ENCODE results near the gene STRN4. TPM values are rescaled to one million over a fixed set of nuclear protein-coding genes. Genes with fewer than 3 reads are reported as not detected.

The STRN4 gene
- total RNA-seq, 2 experiments from 2014 or later: 68.0 to 115 TPM

GRCh38 chr19:46785054-46785979 lies 39.1 kb upstream of the STRN4 start:
- peaks cover 24% of the 10 kb centered on the region for H3K4me1 ChIP-seq (ENCODE audit: insufficient read depth, low read length, poor library complexity, severe bottlenecking)
- no peaks in the 10 kb centered on the region for H3K9me3 ChIP-seq (ENCODE audit: low read length)
- peak overlapping the region; percentile 87 for H3K4me3 ChIP-seq (ENCODE audit: low read depth, low read length, poor library complexity, severe bottlenecking)
- ChIA-PET POLR2A (interaction anchor here (0.5 to 1.1 kb wide), 5 partner anchors 36 to 1525 kb away, joined by 3 to 4 read pairs (median 3); partner anchors contain the start of gene ZC3H4), CTCF (ENCODE audit: unreplicated experiment) (interaction anchor here (0.6 to 1.0 kb wide), 2 partner anchors 27 to 55 kb away, joined by 3 read pairs; no protein-coding TSS in a partner anchor)
- peak overlapping the region; percentile 74 for H3K4me2 ChIP-seq (ENCODE audit: low read length)
- no peaks in the 10 kb centered on the region for H3K9me2 ChIP-seq (ENCODE audit: insufficient read depth, low read length)
- H3K79me2 ChIP-seq (ENCODE audit: insufficient read depth, low read depth, low read length): peaks cover 74% of the 10 kb centered on the region
- DNase-seq (ENCODE audit: low spot score): peak; percentile 29
- H2AFZ ChIP-seq (ENCODE audit: low read length): no peak overlapping the region
- BruUV-seq (replicated peaks): TSS peak; percentile 82
- intact Hi-C loops (cut with micrococcal nuclease; ENCODE audit: unreplicated experiment): loop anchor here (5.0 kb wide), 1 partner anchor 68 kb away; the partner anchor contains the start of gene PRKD2
- H4K20me1 ChIP-seq (ENCODE audit: insufficient read depth, low read length): peaks cover 12% of the 10 kb centered on the region; the same call in 1 of the 2 replicates
- peaks cover 76% of the 10 kb centered on the region for H3K36me3 ChIP-seq (ENCODE audit: insufficient read depth, low read length)
- no peak for TF ChIP-seq EZH2phosphoT487 (IDR thresholded peaks at IDR 0.05; ENCODE audit: borderline replicate concordance, low read depth, low read length)
- TF ChIP-seq, protein P1, sequence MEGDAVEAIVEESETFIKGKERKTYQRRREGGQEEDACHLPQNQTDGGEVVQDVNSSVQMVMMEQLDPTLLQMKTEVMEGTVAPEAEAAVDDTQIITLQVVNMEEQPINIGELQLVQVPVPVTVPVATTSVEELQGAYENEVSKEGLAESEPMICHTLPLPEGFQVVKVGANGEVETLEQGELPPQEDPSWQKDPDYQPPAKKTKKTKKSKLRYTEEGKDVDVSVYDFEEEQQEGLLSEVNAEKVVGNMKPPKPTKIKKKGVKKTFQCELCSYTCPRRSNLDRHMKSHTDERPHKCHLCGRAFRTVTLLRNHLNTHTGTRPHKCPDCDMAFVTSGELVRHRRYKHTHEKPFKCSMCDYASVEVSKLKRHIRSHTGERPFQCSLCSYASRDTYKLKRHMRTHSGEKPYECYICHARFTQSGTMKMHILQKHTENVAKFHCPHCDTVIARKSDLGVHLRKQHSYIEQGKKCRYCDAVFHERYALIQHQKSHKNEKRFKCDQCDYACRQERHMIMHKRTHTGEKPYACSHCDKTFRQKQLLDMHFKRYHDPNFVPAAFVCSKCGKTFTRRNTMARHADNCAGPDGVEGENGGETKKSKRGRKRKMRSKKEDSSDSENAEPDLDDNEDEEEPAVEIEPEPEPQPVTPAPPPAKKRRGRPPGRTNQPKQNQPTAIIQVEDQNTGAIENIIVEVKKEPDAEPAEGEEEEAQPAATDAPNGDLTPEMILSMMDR (conservative IDR thresholded peaks at IDR 0.05; ENCODE audit: low read length): no peak
- peak overlapping the region; percentile 90 for H3K27ac ChIP-seq (ENCODE audit: low read depth, low read length, poor library complexity, severe bottlenecking)

GRCh38 chr19:46784262-46785053 lies 38.2 kb upstream of the STRN4 start:
- Histone ChIP-seq H3K9me3 (ENCODE audit: low read length) (no peaks in the 10 kb centered on the region), H3K4me1 (ENCODE audit: insufficient read depth, low read length, poor library complexity, severe bottlenecking) (peaks cover 24% of the 10 kb centered on the region), H4K20me1 (ENCODE audit: insufficient read depth, low read length) (peaks cover 12% of the 10 kb centered on the region; the same call in 1 of the 2 replicates), H3K27ac (ENCODE audit: low read depth, low read length, poor library complexity, severe bottlenecking) (peak overlapping the region; percentile 90), H3K36me3 (ENCODE audit: insufficient read depth, low read length) (peaks cover 84% of the 10 kb centered on the region), H3K79me2 (ENCODE audit: insufficient read depth, low read depth, low read length) (peaks cover 74% of the 10 kb centered on the region), H3K9me2 (ENCODE audit: insufficient read depth, low read length) (no peaks in the 10 kb centered on the region), H2AFZ (ENCODE audit: low read length) (no peak overlapping the region), H3K4me2 (ENCODE audit: low read length) (peak overlapping the region; percentile 74), H3K4me3 (ENCODE audit: low read depth, low read length, poor library complexity, severe bottlenecking) (peak overlapping the region; percentile 87)
- TF ChIP-seq, protein P1 (conservative IDR thresholded peaks at IDR 0.05; ENCODE audit: low read length): peak; percentile 77
- TF ChIP-seq EZH2phosphoT487 (IDR thresholded peaks at IDR 0.05; ENCODE audit: borderline replicate concordance, low read depth, low read length): no peak
- DNase-seq (ENCODE audit: low spot score): peak; percentile 92
- no TSS peak for BruUV-seq (replicated peaks)
- CTCF ChIA-PET (ENCODE audit: unreplicated experiment): interaction anchor here (1.0 kb wide), 1 partner anchor 56 kb away, joined by 3 read pairs; no protein-coding TSS in a partner anchor
- intact Hi-C loops (cut with micrococcal nuclease; ENCODE audit: unreplicated experiment): loop anchor here (5.0 kb wide), 1 partner anchor 67 kb away; the partner anchor contains the start of gene PRKD2
- POLR2A ChIA-PET: interaction anchor here (0.6 to 1.1 kb wide), 2 partner anchors 329 to 472 kb away, joined by 3 to 4 read pairs; partner anchors contain the start of gene ZC3H4

Measured in OCI-LY7 (cell line).